PC-9 (cell line): ENCODE results near the gene NLRC4. TPM values are rescaled to one million over a fixed set of nuclear protein-coding genes. Genes with fewer than 3 reads are reported as not detected.

ENCODE experiments used
- BruUV-seq: library from RNA; stranded (reverse); fragments of 400-500 nt; replicated peaks from 2 replicates; lab custom pipeline; 2021; lab: Mats Ljungman, UMichigan
- CTCF ChIA-PET: fragments of 300-600 bp; sonication (Branson Sonifier 250); formaldehyde crosslinking; loops from one replicate; lab custom pipeline; 2022; ENCODE audit warnings: antibody characterized with exemption; lab: Charles Lee
- POLR2A ChIA-PET: fragments of 300-600 bp; sonication (Branson Sonifier 250); formaldehyde crosslinking; loops from one replicate; lab custom pipeline; 2022; ENCODE audit warnings: antibody characterized with exemption; ENCODE audit not compliant: unreplicated experiment; lab: Charles Lee
- DNase-seq, 2 experiments: peaks; one replicate each; pipeline versions ENCODE4 v3.0.0 to v3.0.0-alpha.2; 2015 to 2022; ENCODE audit warnings: mixed read lengths in 1 of 2
- H2AFZ ChIP-seq: fragments of 200-600 bp; sonication (generic); 2 replicates; pipeline ENCODE4 v1.8.1; 2017; ENCODE audit warnings: antibody characterized with exemption
- H3F3A ChIP-seq: fragments of 200-600 bp; sonication (generic); 2 replicates; pipeline ENCODE4 v1.8.1; 2017; ENCODE audit warnings: antibody characterized with exemption, mild to moderate bottlenecking, low read depth; ENCODE audit not compliant: insufficient read depth
- H3K27ac ChIP-seq: fragments of 200-600 bp; sonication (generic); 2 replicates; pipeline ENCODE4 v1.6.1; 2016; ENCODE audit warnings: mixed run types
- H3K27me3 ChIP-seq: fragments of 200-600 bp; sonication (generic); 2 replicates; pipeline ENCODE4 v1.6.1; 2016; ENCODE audit warnings: low read depth, mixed run types; ENCODE audit not compliant: insufficient read depth
- H3K36me3 ChIP-seq: fragments of 200-600 bp; sonication (generic); 2 replicates; pipeline ENCODE4 v1.6.1; 2016; ENCODE audit warnings: low read depth, mixed run types
- H3K4me1 ChIP-seq: fragments of 200-600 bp; sonication (generic); replicated peaks from 2 replicates; pipeline ENCODE4 v1.6.1; 2016; ENCODE audit warnings: mixed run types; ENCODE audit not compliant: insufficient read depth
- H3K4me2 ChIP-seq: fragments of 200-600 bp; sonication (generic); 2 replicates; pipeline ENCODE4 v1.6.1; 2017; ENCODE audit warnings: mixed run types
- H3K4me3 ChIP-seq: fragments of 200-600 bp; sonication (generic); 2 replicates; pipeline ENCODE4 v1.6.1; 2016; ENCODE audit warnings: mixed run types
- H3K79me2 ChIP-seq: fragments of 200-600 bp; sonication (generic); 2 replicates; pipeline ENCODE4 v1.6.1; 2017; ENCODE audit warnings: low read depth, mixed run types
- H3K9me2 ChIP-seq: fragments of 200-600 bp; sonication (generic); 2 replicates; pipeline ENCODE4 v1.8.1; 2017; ENCODE audit warnings: mild to moderate bottlenecking; ENCODE audit not compliant: insufficient read depth
- H3K9me3 ChIP-seq: fragments of 200-600 bp; sonication (generic); 2 replicates; pipeline ENCODE4 v1.8.1; 2016; ENCODE audit warnings: low read depth; ENCODE audit not compliant: insufficient read depth
- H4K20me1 ChIP-seq: fragments of 200-600 bp; sonication (generic); 2 replicates; pipeline ENCODE4 v1.8.1; 2017; ENCODE audit not compliant: insufficient read depth
- CTCF ChIP-seq: fragments of 200-600 bp; sonication (generic); conservative IDR thresholded peaks from 2 replicates; pipeline ENCODE4 v1.6.1; 2017; ENCODE audit warnings: mixed run types, antibody characterized with exemption, mild to moderate bottlenecking, moderate library complexity
- EZH2 ChIP-seq: fragments of 200-600 bp; sonication (generic); IDR thresholded peaks from 2 replicates; pipeline ENCODE4 v1.8.0; 2017; ENCODE audit warnings: antibody characterized with exemption, low read depth
- intact Hi-C: fragments of 100-400 bp; cut with micrococcal nuclease; formaldehyde crosslinking; loops from one replicate; pipeline ENCODE4 v1.10.0; 2022; ENCODE audit not compliant: unreplicated experiment
- total RNA-seq: library from RNA; stranded (reverse); gene quantifications from 2 replicates; pipeline ENCODE4 v1.2.3, GENCODE V29; 2021

NLRC4 gene
- total RNA-seq, 1 experiment from 2014 or later = not detected

GRCh38 chr2:32231959-32232358, 32.7 kb downstream of the NLRC4 start:
- intact Hi-C loops = no loop called here
- POLR2A ChIA-PET = no interaction called here
- Histone ChIP-seq H3K36me3 (no peaks in the 10 kb centered on the region), H3K9me2 (no peaks in the 10 kb centered on the region), H3K9me3 (0 out of 2 replicates have a peak, but pooled peaks cover 2% of the 10 kb centered on the region), H3K79me2 (no peaks in the 10 kb centered on the region), H3F3A (peaks cover 6% of the 10 kb centered on the region; the same call in 1 of the 2 replicates), H3K27me3 (no peaks in the 10 kb centered on the region), H2AFZ (no peak overlapping the region), H4K20me1 (no peaks in the 10 kb centered on the region), H3K4me1 (peaks cover 9% of the 10 kb centered on the region), H3K4me2 (no peak overlapping the region; the same call in 1 of the 2 replicates), H3K4me3 (no peak overlapping the region), H3K27ac (no peak overlapping the region)
- no TSS peak for BruUV-seq
- TF ChIP-seq CTCF (no peak), EZH2 (no peak)
- peak in 1 of 2 experiments; percentile 45 for DNase-seq
- CTCF ChIA-PET = no interaction called here

GRCh38 chr2:32229635-32230034, 35.1 kb downstream of the NLRC4 start:
- Histone ChIP-seq H3K9me3 (no peaks in the 10 kb centered on the region), H3K27ac (no peak overlapping the region), H3K79me2 (no peaks in the 10 kb centered on the region), H2AFZ (no peak overlapping the region), H3K4me1 (peaks cover 9% of the 10 kb centered on the region), H3K4me2 (no peak overlapping the region), H3F3A (peaks cover 6% of the 10 kb centered on the region; the same call in 1 of the 2 replicates), H4K20me1 (no peaks in the 10 kb centered on the region), H3K4me3 (no peak overlapping the region), H3K9me2 (no peaks in the 10 kb centered on the region), H3K27me3 (no peaks in the 10 kb centered on the region), H3K36me3 (no peaks in the 10 kb centered on the region)
- POLR2A ChIA-PET = no interaction called here
- TF ChIP-seq CTCF = no peak
- TF ChIP-seq EZH2 = no peak
- CTCF ChIA-PET = no interaction called here
- no peak for DNase-seq
- intact Hi-C loops = no loop called here
- BruUV-seq = no TSS peak

- Histone ChIP-seq H3K9me2 (no peaks in the 10 kb centered on the region), H3K27ac (no peak overlapping the region), H3K4me3 (no peak overlapping the region), H3K4me1 (peaks cover 9% of the 10 kb centered on the region), H4K20me1 (no peaks in the 10 kb centered on the region), H2AFZ (no peak overlapping the region), H3K36me3 (0 out of 2 replicates have a peak, but pooled peaks cover 2% of the 10 kb centered on the region), H3K79me2 (no peaks in the 10 kb centered on the region), H3F3A (peaks cover 6% of the 10 kb centered on the region; the same call in 1 of the 2 replicates), H3K4me2 (no peak overlapping the region), H3K27me3 (no peaks in the 10 kb centered on the region), H3K9me3 (no peaks in the 10 kb centered on the region)
- POLR2A ChIA-PET = interaction anchor here (0.7 kb wide), 1 partner anchor 11 kb away, joined by 5 read pairs; no protein-coding TSS in a partner anchor
- CTCF ChIA-PET = no interaction called here
- TF ChIP-seq CTCF (no peak), EZH2 (no peak)
- no peak for DNase-seq
- BruUV-seq = no TSS peak
- intact Hi-C loops = no loop called here
These were observed 36.5 kb downstream of the NLRC4 start for GRCh38 chr2:32228181-32228580.
